Fibroblast of skin of left biceps (primary cell): Measurements from ENCODE around the gene OR6Y1.

Experiments
- DNase-seq, 2 experiments: peaks; one replicate each; pipeline ENCODE4 v3.0.0-alpha.2; 2013; ENCODE audit warnings: low read depth in 2 of 2

OR6Y1 gene

GRCh38 chr1:158506369-158506987 lies 47.7 kb downstream of the OR6Y1 start:
- no peak for DNase-seq

GRCh38 chr1:158496374-158496773 lies 57.8 kb downstream of the OR6Y1 start:
- no peak for DNase-seq

GRCh38 chr1:158494796-158495195 lies 59.4 kb downstream of the OR6Y1 start:
- no peak for DNase-seq
